ENCODE data around the gene SLC44A1.

Gene SLC44A1

GRCh38 chr9:105275938-105276337 lies 31.5 kb downstream of the SLC44A1 start (continued):
- TF ChIP-seq TSHZ2 (CRISPR knock-in tag; IDR thresholded peaks at IDR 0.05) (no peak), CREB5 (CRISPR knock-in tag; IDR thresholded peaks at IDR 0.05; ENCODE audit: low read depth) (no peak), PATZ1 (CRISPR knock-in tag; IDR thresholded peaks at IDR 0.05; ENCODE audit: borderline replicate concordance) (no peak), CSDC2 (CRISPR knock-in tag; IDR thresholded peaks at IDR 0.05) (no peak), BACH2 (CRISPR knock-in tag; IDR thresholded peaks at IDR 0.05; ENCODE audit: borderline replicate concordance) (no peak), TOX (CRISPR knock-in tag; IDR thresholded peaks at IDR 0.05; ENCODE audit: borderline replicate concordance) (no peak), ARNTL (CRISPR knock-in tag; IDR thresholded peaks at IDR 0.05; ENCODE audit: borderline replicate concordance, low read depth) (no peak), ZNF565 (CRISPR knock-in tag; conservative IDR thresholded peaks at IDR 0.05; ENCODE audit: low read depth) (no peak), POU6F1 (CRISPR knock-in tag; IDR thresholded peaks at IDR 0.05; ENCODE audit: borderline replicate concordance, low read depth) (no peak), SNAI2 (CRISPR knock-in tag; IDR thresholded peaks at IDR 0.05) (no peak)

GRCh38 chr9:105278751-105279150 lies 34.3 kb downstream of the SLC44A1 start:
- TF ChIP-seq ZFP30 (CRISPR knock-in tag; IDR thresholded peaks at IDR 0.05) (no peak), ZC3H10 (CRISPR knock-in tag; IDR thresholded peaks at IDR 0.05) (no peak), TCF4 (CRISPR knock-in tag; IDR thresholded peaks at IDR 0.05; ENCODE audit: borderline replicate concordance) (no peak), PATZ1 (CRISPR knock-in tag; IDR thresholded peaks at IDR 0.05; ENCODE audit: borderline replicate concordance) (no peak), TSHZ2 (CRISPR knock-in tag; IDR thresholded peaks at IDR 0.05) (no peak), ZNF565 (CRISPR knock-in tag; conservative IDR thresholded peaks at IDR 0.05; ENCODE audit: low read depth) (no peak), CSDC2 (CRISPR knock-in tag; IDR thresholded peaks at IDR 0.05) (no peak), POU6F1 (CRISPR knock-in tag; IDR thresholded peaks at IDR 0.05; ENCODE audit: borderline replicate concordance, low read depth) (no peak), ZFP3 (CRISPR knock-in tag; IDR thresholded peaks at IDR 0.05) (no peak)
- no peak for ATAC-seq

Measured in SK-N-SH treated with all-trans-retinoic acid at 6 μM for 48 hours (cell line).